Heart right ventricle (tissue), 16 donors: ENCODE data around the gene GPR158. TPM values are rescaled to one million over a fixed set of nuclear protein-coding genes. Genes with fewer than 3 reads are reported as not detected.

Experiments used
- ATAC-seq, 8 donors: fragments of 200-7000 bp; cut with Tn5 transposase; one replicate each; pipeline ENCODE4 v1.9.1; 2020; ENCODE audit warnings: mild to moderate bottlenecking in 8 of 8, moderate library complexity in 8 of 8, moderate number of reproducible peaks in 1 of 8
- DNase-seq, 2 donors: peaks; one replicate each; pipeline ENCODE4 v3.0.0-alpha.2; 2020
- H3K27ac ChIP-seq, 10 donors: fragments of 200-600 bp; sonication (generic) in 2 of 10; one replicate each; pipeline versions ENCODE4 v1.5.0 to v1.8.0; 2020 to 2022; ENCODE audit warnings: mild to moderate bottlenecking in 3 of 10
- H3K27me3 ChIP-seq, 7 donors: fragments of 200-600 bp; one replicate each; pipeline ENCODE4 v1.8.0; 2021 to 2022; ENCODE audit warnings: mild to moderate bottlenecking in 2 of 7
- H3K36me3 ChIP-seq, 9 donors: fragments of 200-600 bp; sonication (generic) in 1 of 9; one replicate each; pipeline versions ENCODE4 v1.5.0 to v1.8.0; 2020 to 2022; ENCODE audit warnings: mild to moderate bottlenecking in 2 of 9
- H3K4me1 ChIP-seq, 9 donors: fragments of 200-600 bp; sonication (generic) in 1 of 9; one replicate each; pipeline versions ENCODE4 v1.5.0 to v1.8.0; 2020 to 2022; ENCODE audit warnings: mild to moderate bottlenecking in 4 of 9
- H3K4me3 ChIP-seq, 10 donors: fragments of 200-600 bp; sonication (generic) in 2 of 10; one replicate each; pipeline versions ENCODE4 v1.5.0 to v1.8.0; 2020 to 2022; ENCODE audit warnings: mild to moderate bottlenecking in 7 of 10, moderate library complexity in 2 of 10
- H3K9me3 ChIP-seq, 11 donors: fragments of 200-600 bp in 10 of 11; sonication (generic) in 2 of 11; one replicate each; pipeline versions ENCODE4 v1.5.0 to v1.8.0; 2013 to 2022; ENCODE audit warnings: mild to moderate bottlenecking in 2 of 11, control low read depth in 1 of 11, moderate library complexity in 1 of 11
- WGBS, 2 donors: extraction: QIAGEN DNeasy Blood & Tissue Kit; methylation state at CpG; one replicate each; pipeline ENCODE4 v1.1.7; 2013; ENCODE audit warnings: inconsistent platforms in 1 of 2; 5-methylcytosine and 5-hydroxymethylcytosine counted together
- intact Hi-C, 10 donors: fragments of 100-400 bp; cut with DNase I; formaldehyde crosslinking; loops; one replicate each; pipeline versions ENCODE4 v1.11.1 to v1.14.2; 2022
- polyA plus RNA-seq, 2 donors: library from polyadenylated mRNA; stranded (reverse); fragments of 200-250 nt; gene quantifications; one replicate each; pipeline ENCODE4 v1.2.3, GENCODE V29; 2013
- total RNA-seq, 10 donors: library from RNA; stranded (reverse); fragmentation: NEBNext Ultra II Directional in 3 of 10; extraction: Animal tissue kit (Norgen Biotek cat#: 25700) in 3 of 10; gene quantifications; one replicate each; pipeline versions ENCODE4 v1.2.1 to v1.2.4, GENCODE V29; 2021 to 2023
- TF ChIP-seq, protein P1 (sequence below), 9 donors: fragments of 200-600 bp; sonication (generic) in 2 of 9; IDR thresholded peaks; one replicate each; pipeline versions ENCODE4 v1.5.0 to v1.8.0; 2021 to 2022; ENCODE audit warnings: antibody characterized with exemption in 9 of 9, mild to moderate bottlenecking in 5 of 9, moderate library complexity in 1 of 9
- donor health status: Arrhythmogenic right ventricular cardiomyopathy.
- donor health status: ischemic (EF 13 %, LVEDD 7.1; RV severe dilation, severe dysfunction).
- donor health status: healthy with polysubstance abuse.
- donor health status: DM: no; HTN: yes; CAD: no.
- donor health status: DM: no; HTN: no; CAD: no.
- donor health status: ischemic (EF 25% LVEDD 6.9; RV normal size, moderate dysfunction).
- donor health status: ischemic (EF 25% LVEDD 5.7; RV mildly dilated, moderate dysfunction).
- donor health status: healthy.
- donor health status: DM: yes; HTN: yes; CAD: no.
- donor health status: Ischemic cardiomyopathy.
- donor health status: ischemic (EF 35%, LVEDD 5.7; RV mildly dilated, moderate dysfunction).
- donor health status: nonischemic (EF 11% LVEDD 7.7; RV severe dilation, severe dysfunction).
- donor health status: DM: yes; HTN: yes; CAD: no.
- donor health status: PGD.
- donor health status: ischemic (EF 29% LVEDD 5.4; RV normal size, mild dysfunction).
- donor health status: nonischemic (EF 23%, LVEDD 6.1; RV moderate dilation, normal function).

Gene GPR158
- total and polyA plus RNA-seq, 12 donors: under 0.01 to 0.04 TPM; not detected in 10

GRCh38 chr10:25455980-25456567 is 281.3 kb downstream of the GPR158 start:
- no peak for DNase-seq
- ATAC-seq: no peak
- Histone ChIP-seq H3K4me3 (no peak overlapping the region), H3K4me1 (no peaks in the 10 kb centered on the region), H3K27ac (no peak overlapping the region), H3K27me3 (no peaks in the 10 kb centered on the region), H3K9me3 (peaks cover 0 to 24% (median 2%) of the 10 kb centered on the region in 11 donors), H3K36me3 (no peaks in the 10 kb centered on the region)
- TF ChIP-seq, protein P1, sequence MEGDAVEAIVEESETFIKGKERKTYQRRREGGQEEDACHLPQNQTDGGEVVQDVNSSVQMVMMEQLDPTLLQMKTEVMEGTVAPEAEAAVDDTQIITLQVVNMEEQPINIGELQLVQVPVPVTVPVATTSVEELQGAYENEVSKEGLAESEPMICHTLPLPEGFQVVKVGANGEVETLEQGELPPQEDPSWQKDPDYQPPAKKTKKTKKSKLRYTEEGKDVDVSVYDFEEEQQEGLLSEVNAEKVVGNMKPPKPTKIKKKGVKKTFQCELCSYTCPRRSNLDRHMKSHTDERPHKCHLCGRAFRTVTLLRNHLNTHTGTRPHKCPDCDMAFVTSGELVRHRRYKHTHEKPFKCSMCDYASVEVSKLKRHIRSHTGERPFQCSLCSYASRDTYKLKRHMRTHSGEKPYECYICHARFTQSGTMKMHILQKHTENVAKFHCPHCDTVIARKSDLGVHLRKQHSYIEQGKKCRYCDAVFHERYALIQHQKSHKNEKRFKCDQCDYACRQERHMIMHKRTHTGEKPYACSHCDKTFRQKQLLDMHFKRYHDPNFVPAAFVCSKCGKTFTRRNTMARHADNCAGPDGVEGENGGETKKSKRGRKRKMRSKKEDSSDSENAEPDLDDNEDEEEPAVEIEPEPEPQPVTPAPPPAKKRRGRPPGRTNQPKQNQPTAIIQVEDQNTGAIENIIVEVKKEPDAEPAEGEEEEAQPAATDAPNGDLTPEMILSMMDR (IDR thresholded peaks at IDR 0.05): no peak
- WGBS, 2 donors: 26 to 32% methylated on average over 4 of the region's 4 CpGs
- intact Hi-C loops: no loop called here

GRCh38 chr10:25457552-25457951 is 282.8 kb downstream of the GPR158 start:
- H3K36me3 ChIP-seq: no peaks in the 10 kb centered on the region
- no peak overlapping the region for H3K4me3 ChIP-seq
- peaks cover 0 to 24% (median 2%) of the 10 kb centered on the region in 11 donors for H3K9me3 ChIP-seq
- ATAC-seq: no peak
- DNase-seq: no peak
- TF ChIP-seq, protein P1 (IDR thresholded peaks at IDR 0.05): no peak
- 78 to 83% methylated on average over 2 of the region's 2 CpGs for WGBS, 2 donors
- no peaks in the 10 kb centered on the region for H3K27me3 ChIP-seq
- intact Hi-C loops: no loop called here
- no peaks in the 10 kb centered on the region for H3K4me1 ChIP-seq
- H3K27ac ChIP-seq: no peak overlapping the region

GRCh38 chr10:25465582-25466372 is 291.0 kb downstream of the GPR158 start:
- no peak overlapping the region for H3K27ac ChIP-seq
- H3K36me3 ChIP-seq: no peaks in the 10 kb centered on the region
- H3K4me3 ChIP-seq: no peak overlapping the region
- TF ChIP-seq, protein P1 (IDR thresholded peaks at IDR 0.05): no peak
- peaks cover 0 to 5% (median 0%) of the 10 kb centered on the region in 11 donors for H3K9me3 ChIP-seq
- no peaks in the 10 kb centered on the region for H3K4me1 ChIP-seq
- H3K27me3 ChIP-seq: no peaks in the 10 kb centered on the region
- DNase-seq (no peak), ATAC-seq (no peak)
- intact Hi-C loops: loop anchor here in 1 of 10 donors (5.0 kb wide), 1 partner anchor 1528 kb away; no protein-coding TSS in a partner anchor
- WGBS, 2 donors: 88 to 90% methylated on average over 20 of the region's 20 CpGs

GRCh38 chr10:25467881-25468280 is 293.1 kb downstream of the GPR158 start:
- 76 to 85% methylated on average over 8 of the region's 8 CpGs for WGBS, 2 donors
- H3K36me3 ChIP-seq: no peaks in the 10 kb centered on the region
- TF ChIP-seq, protein P1 (IDR thresholded peaks at IDR 0.05): no peak
- intact Hi-C loops: loop anchor here in 1 of 10 donors (5.0 kb wide), 1 partner anchor 1531 kb away; no protein-coding TSS in a partner anchor
- no peaks in the 10 kb centered on the region for H3K4me1 ChIP-seq
- ATAC-seq: no peak
- no peak overlapping the region for H3K4me3 ChIP-seq
- no peak overlapping the region for H3K27ac ChIP-seq
- DNase-seq: no peak
- H3K9me3 ChIP-seq: peaks cover 0 to 9% (median 0%) of the 10 kb centered on the region in 11 donors
- H3K27me3 ChIP-seq: no peaks in the 10 kb centered on the region
